Keratinocyte (primary cell): Measurements from ENCODE around the gene ARID5B. TPM values are rescaled to one million over a fixed set of nuclear protein-coding genes. Genes with fewer than 3 reads are reported as not detected.

Experiments used
- DNase-seq: peaks from one replicate; pipeline ENCODE4 v3.0.0-alpha.2; 2011; ENCODE audit warnings: low read depth, missing footprints, low spot score
- FAIRE-seq: peaks from 2 replicates; lab custom pipeline; 2011; peaks lifted over from hg19 to GRCh38; lab: Jason Lieb, UNC
- H2AFZ ChIP-seq: 2 replicates; pipeline ENCODE4 v1.6.0; 2012; ENCODE audit warnings: low read length, control low read depth, inconsistent platforms; ENCODE audit not compliant: control insufficient read depth
- H3K27ac ChIP-seq: 2 replicates; pipeline ENCODE4 v1.5.1; 2011; ENCODE audit warnings: low read length; ENCODE audit not compliant: control insufficient read depth, insufficient read depth
- H3K27me3 ChIP-seq: 3 replicates; pipeline ENCODE4 v1.6.0; 2011; ENCODE audit warnings: low read length; ENCODE audit not compliant: control insufficient read depth, insufficient read depth; ENCODE audit errors: extremely low read depth
- H3K36me3 ChIP-seq, 2 experiments: 2 replicates in 1 of 2; 3 replicates in 1 of 2; pipeline ENCODE4 v1.5.1; 2011; ENCODE audit warnings: low read length in 2 of 2, mild to moderate bottlenecking in 1 of 2; ENCODE audit not compliant: control insufficient read depth in 2 of 2, insufficient read depth in 2 of 2; ENCODE audit errors: extremely low read depth in 1 of 2
- H3K4me1 ChIP-seq: 3 replicates; pipeline ENCODE4 v1.5.1; 2011; ENCODE audit warnings: low read length; ENCODE audit not compliant: control insufficient read depth, insufficient read depth; ENCODE audit errors: extremely low read depth
- H3K4me2 ChIP-seq: 3 replicates; pipeline ENCODE4 v1.6.0; 2011; ENCODE audit warnings: low read depth, low read length; ENCODE audit not compliant: control insufficient read depth, insufficient read depth; ENCODE audit errors: extremely low read depth
- H3K4me3 ChIP-seq, 3 experiments: fragments of 200-600 bp in 1 of 3; sonication (generic) in 1 of 3; 2 replicates in 2 of 3; 3 replicates in 1 of 3; pipeline ENCODE4 v1.5.1; 2011 to 2016; ENCODE audit warnings: low read length in 3 of 3, mild to moderate bottlenecking in 3 of 3, control low read depth in 2 of 3, inconsistent platforms in 1 of 3, low read depth in 1 of 3, mixed read lengths in 1 of 3, mixed run types in 1 of 3, moderate library complexity in 1 of 3; ENCODE audit not compliant: control insufficient read depth in 2 of 3, insufficient read depth in 2 of 3; ENCODE audit errors: extremely low read depth in 1 of 3
- H3K79me2 ChIP-seq: 2 replicates; pipeline ENCODE4 v1.6.0; 2012; ENCODE audit warnings: low read length; ENCODE audit not compliant: control insufficient read depth, insufficient read depth
- H3K9ac ChIP-seq: 3 replicates; pipeline ENCODE4 v1.6.0; 2011; ENCODE audit warnings: low read length; ENCODE audit not compliant: control insufficient read depth, insufficient read depth; ENCODE audit errors: extremely low read depth
- H3K9me1 ChIP-seq: 3 replicates; pipeline ENCODE4 v1.6.0; 2011; ENCODE audit warnings: low read length; ENCODE audit not compliant: control insufficient read depth, insufficient read depth; ENCODE audit errors: extremely low read depth
- H3K9me3 ChIP-seq: 2 replicates; pipeline ENCODE4 v1.5.1; 2012; ENCODE audit warnings: low read depth, low read length; ENCODE audit not compliant: control insufficient read depth
- H4K20me1 ChIP-seq: 3 replicates; pipeline ENCODE4 v1.6.0; 2011; ENCODE audit warnings: low read length; ENCODE audit not compliant: control insufficient read depth, insufficient read depth; ENCODE audit errors: extremely low read depth
- EZH2 ChIP-seq: IDR thresholded peaks from one replicate; pipeline ENCODE4 v1.6.1; 2012; ENCODE audit warnings: inconsistent platforms, mild to moderate bottlenecking, low read length, moderate library complexity
- dilution Hi-C: fragments of 300-500 bp; cut with MboI; formaldehyde crosslinking; loops from one replicate; pipeline ENCODE4 v1.7.0; 2020; ENCODE audit warnings: low sequenced_read_pairs; ENCODE audit not compliant: extremely low pct_ligation_motif_present
- polyA plus RNA-seq, 5 experiments: library from polyadenylated mRNA; depleted of rRNA in 3 of 5; stranded (reverse) in 3 of 5; stranded (forward) in 1 of 5; unstranded in 1 of 5; fragments of >200 nt; gene quantifications; 1 replicate in 1 of 5; 2 replicates in 3 of 5; 3 replicates in 1 of 5; pipeline versions ENCODE4 v1.2.1 to v1.2.3, GENCODE V29; 2011 to 2012; ENCODE audit warnings: missing spikeins in 2 of 5, low read depth in 1 of 5, low replicate concordance in 1 of 5
- TF ChIP-seq, protein P1 (sequence below), 3 experiments: IDR thresholded peaks in 1 of 3; conservative IDR thresholded peaks in 1 of 3; optimal IDR thresholded peaks in 1 of 3; 2 replicates in 2 of 3; 3 replicates in 1 of 3; pipeline versions ENCODE3 to v1.5.1; 2011; ENCODE audit warnings: low read length in 3 of 3, mild to moderate bottlenecking in 3 of 3, moderate library complexity in 2 of 3, control low read depth in 1 of 3, inconsistent platforms in 1 of 3; ENCODE audit not compliant: insufficient read depth in 2 of 3; ENCODE audit errors: extremely low read depth in 1 of 3

The ARID5B gene
- polyA plus RNA-seq, 1 donor (not counting 4 experiments of a cell fraction or from before 2014, with no cell fraction given) = 7.0 TPM

GRCh38 chr10:61953183-61953582 lies 51.7 kb downstream of the ARID5B start:
- H2AFZ ChIP-seq = no peak overlapping the region
- peaks cover 9% of the 10 kb centered on the region for H3K79me2 ChIP-seq
- no peak for TF ChIP-seq EZH2
- no peak for DNase-seq
- peaks cover 1 to 3% of the 10 kb centered on the region in 2 experiments for H3K36me3 ChIP-seq
- no peaks in the 10 kb centered on the region for H3K4me1 ChIP-seq
- H3K27me3 ChIP-seq = no peaks in the 10 kb centered on the region
- H3K4me2 ChIP-seq = no peak overlapping the region
- no peak overlapping the region for H3K4me3 ChIP-seq
- H3K9ac ChIP-seq = no peak overlapping the region
- H3K27ac ChIP-seq = no peak overlapping the region
- dilution Hi-C loops = no loop called here
- no peak for FAIRE-seq
- no peaks in the 10 kb centered on the region for H4K20me1 ChIP-seq
- no peaks in the 10 kb centered on the region for H3K9me1 ChIP-seq
- H3K9me3 ChIP-seq = no peaks in the 10 kb centered on the region

GRCh38 chr10:61957806-61958205 lies 56.3 kb downstream of the ARID5B start:
- TF ChIP-seq, protein P1, sequence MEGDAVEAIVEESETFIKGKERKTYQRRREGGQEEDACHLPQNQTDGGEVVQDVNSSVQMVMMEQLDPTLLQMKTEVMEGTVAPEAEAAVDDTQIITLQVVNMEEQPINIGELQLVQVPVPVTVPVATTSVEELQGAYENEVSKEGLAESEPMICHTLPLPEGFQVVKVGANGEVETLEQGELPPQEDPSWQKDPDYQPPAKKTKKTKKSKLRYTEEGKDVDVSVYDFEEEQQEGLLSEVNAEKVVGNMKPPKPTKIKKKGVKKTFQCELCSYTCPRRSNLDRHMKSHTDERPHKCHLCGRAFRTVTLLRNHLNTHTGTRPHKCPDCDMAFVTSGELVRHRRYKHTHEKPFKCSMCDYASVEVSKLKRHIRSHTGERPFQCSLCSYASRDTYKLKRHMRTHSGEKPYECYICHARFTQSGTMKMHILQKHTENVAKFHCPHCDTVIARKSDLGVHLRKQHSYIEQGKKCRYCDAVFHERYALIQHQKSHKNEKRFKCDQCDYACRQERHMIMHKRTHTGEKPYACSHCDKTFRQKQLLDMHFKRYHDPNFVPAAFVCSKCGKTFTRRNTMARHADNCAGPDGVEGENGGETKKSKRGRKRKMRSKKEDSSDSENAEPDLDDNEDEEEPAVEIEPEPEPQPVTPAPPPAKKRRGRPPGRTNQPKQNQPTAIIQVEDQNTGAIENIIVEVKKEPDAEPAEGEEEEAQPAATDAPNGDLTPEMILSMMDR (optimal IDR thresholded peaks at IDR 0.05 in 1 of 3, IDR thresholded peaks at IDR 0.05 in 1 of 3, conservative IDR thresholded peaks at IDR 0.05 in 1 of 3; ENCODE audit: extremely low read depth in 1 of 3, insufficient read depth in 2 of 3, low read length in 3 of 3) = no peak
- no peak for TF ChIP-seq EZH2
- Histone ChIP-seq H2AFZ (no peak overlapping the region), H3K4me2 (no peak overlapping the region), H4K20me1 (no peaks in the 10 kb centered on the region), H3K9me1 (no peaks in the 10 kb centered on the region), H3K79me2 (peaks cover 6% of the 10 kb centered on the region), H3K4me1 (no peaks in the 10 kb centered on the region), H3K27me3 (no peaks in the 10 kb centered on the region), H3K27ac (no peak overlapping the region), H3K9me3 (no peaks in the 10 kb centered on the region), H3K4me3 (no peak overlapping the region), H3K36me3 (peaks cover 1 to 3% of the 10 kb centered on the region in 2 experiments), H3K9ac (no peak overlapping the region)
- DNase-seq (no peak), FAIRE-seq (no peak)
- dilution Hi-C loops = no loop called here

GRCh38 chr10:61958311-61958710 lies 56.8 kb downstream of the ARID5B start:
- dilution Hi-C loops = no loop called here
- FAIRE-seq = no peak
- H3K4me3 ChIP-seq = no peak overlapping the region

More at GRCh38 chr10:61958311-61958710, 56.8 kb downstream of the ARID5B start:
- no peak for TF ChIP-seq EZH2
- TF ChIP-seq, protein P1 (optimal IDR thresholded peaks at IDR 0.05 in 1 of 3, IDR thresholded peaks at IDR 0.05 in 1 of 3, conservative IDR thresholded peaks at IDR 0.05 in 1 of 3; ENCODE audit: extremely low read depth in 1 of 3, insufficient read depth in 2 of 3, low read length in 3 of 3) = no peak
- no peaks in the 10 kb centered on the region for H3K27me3 ChIP-seq
- no peaks in the 10 kb centered on the region for H4K20me1 ChIP-seq
- H3K4me2 ChIP-seq = no peak overlapping the region
- no peaks in the 10 kb centered on the region for H3K9me3 ChIP-seq
- peaks cover 1 to 3% of the 10 kb centered on the region in 2 experiments for H3K36me3 ChIP-seq
- H3K79me2 ChIP-seq = peaks cover 8% of the 10 kb centered on the region
- H2AFZ ChIP-seq = no peak overlapping the region
- H3K9me1 ChIP-seq = no peaks in the 10 kb centered on the region
- DNase-seq = no peak
- no peak overlapping the region for H3K27ac ChIP-seq
- no peak overlapping the region for H3K9ac ChIP-seq
- H3K4me1 ChIP-seq = no peaks in the 10 kb centered on the region
